ENCODE data around the gene KMT2D. TPM values are rescaled to one million over a fixed set of nuclear protein-coding genes. Genes with fewer than 3 reads are reported as not detected.

The KMT2D gene
- total RNA-seq, 2 experiments from 2014 or later: 41.8 to 129 TPM

- Histone ChIP-seq H3K9me3 (ENCODE audit: low read length) (no peaks in the 10 kb centered on the region), H3K4me1 (ENCODE audit: insufficient read depth, low read length, poor library complexity, severe bottlenecking) (no peaks in the 10 kb centered on the region), H4K20me1 (ENCODE audit: insufficient read depth, low read length) (no peaks in the 10 kb centered on the region), H2AFZ (ENCODE audit: low read length) (no peak overlapping the region), H3K27ac (ENCODE audit: low read depth, low read length, poor library complexity, severe bottlenecking) (no peak overlapping the region), H3K4me3 (ENCODE audit: low read depth, low read length, poor library complexity, severe bottlenecking) (no peak overlapping the region), H3K4me2 (ENCODE audit: low read length) (no peak overlapping the region), H3K36me3 (ENCODE audit: insufficient read depth, low read length) (peaks cover 97% of the 10 kb centered on the region), H3K9me2 (ENCODE audit: insufficient read depth, low read length) (no peaks in the 10 kb centered on the region), H3K79me2 (ENCODE audit: insufficient read depth, low read depth, low read length) (no peaks in the 10 kb centered on the region)
- no peak for DNase-seq (ENCODE audit: low spot score)
- intact Hi-C loops (cut with micrococcal nuclease; ENCODE audit: unreplicated experiment): no loop called here
- no TSS peak for BruUV-seq (replicated peaks)
- TF ChIP-seq EZH2phosphoT487 (IDR thresholded peaks at IDR 0.05; ENCODE audit: borderline replicate concordance, low read depth, low read length): no peak
- ChIA-PET POLR2A (interaction anchor here (0.6 kb wide), 1 partner anchor 19 kb away, joined by 7 read pairs; no protein-coding TSS in a partner anchor), CTCF (ENCODE audit: unreplicated experiment) (no interaction called here)
Observed at GRCh38 chr12:49039421-49040363, 20.9 kb downstream of the KMT2D start.

- Histone ChIP-seq H3K4me1 (ENCODE audit: insufficient read depth, low read length, poor library complexity, severe bottlenecking) (no peaks in the 10 kb centered on the region), H4K20me1 (ENCODE audit: insufficient read depth, low read length) (no peaks in the 10 kb centered on the region), H3K79me2 (ENCODE audit: insufficient read depth, low read depth, low read length) (no peaks in the 10 kb centered on the region), H2AFZ (ENCODE audit: low read length) (no peak overlapping the region), H3K4me2 (ENCODE audit: low read length) (no peak overlapping the region), H3K36me3 (ENCODE audit: insufficient read depth, low read length) (peaks cover 97% of the 10 kb centered on the region), H3K4me3 (ENCODE audit: low read depth, low read length, poor library complexity, severe bottlenecking) (no peak overlapping the region), H3K9me3 (ENCODE audit: low read length) (no peaks in the 10 kb centered on the region), H3K9me2 (ENCODE audit: insufficient read depth, low read length) (no peaks in the 10 kb centered on the region), H3K27ac (ENCODE audit: low read depth, low read length, poor library complexity, severe bottlenecking) (no peak overlapping the region)
- no TSS peak for BruUV-seq (replicated peaks)
- no peak for DNase-seq (ENCODE audit: low spot score)
- intact Hi-C loops (cut with micrococcal nuclease; ENCODE audit: unreplicated experiment): no loop called here
- ChIA-PET POLR2A (no interaction called here), CTCF (ENCODE audit: unreplicated experiment) (no interaction called here)
- no peak for TF ChIP-seq CTCF (conservative IDR thresholded peaks at IDR 0.05; ENCODE audit: low read length)
- no peak for TF ChIP-seq EZH2phosphoT487 (IDR thresholded peaks at IDR 0.05; ENCODE audit: borderline replicate concordance, low read depth, low read length)
Observed at GRCh38 chr12:49038291-49038955, 22.2 kb downstream of the KMT2D start.

GRCh38 chr12:49037947-49038237 is 22.7 kb downstream of the KMT2D start:
- TF ChIP-seq CTCF (conservative IDR thresholded peaks at IDR 0.05; ENCODE audit: low read length) (no peak), EZH2phosphoT487 (IDR thresholded peaks at IDR 0.05; ENCODE audit: borderline replicate concordance, low read depth, low read length) (no peak)
- no peaks in the 10 kb centered on the region for H4K20me1 ChIP-seq (ENCODE audit: insufficient read depth, low read length)
- no peaks in the 10 kb centered on the region for H3K9me3 ChIP-seq (ENCODE audit: low read length)
- TSS peak; percentile 40 for BruUV-seq (replicated peaks)
- no peak for DNase-seq (ENCODE audit: low spot score)
- peaks cover 97% of the 10 kb centered on the region for H3K36me3 ChIP-seq (ENCODE audit: insufficient read depth, low read length)
- H3K4me2 ChIP-seq (ENCODE audit: low read length): no peak overlapping the region
- no peak overlapping the region for H3K27ac ChIP-seq (ENCODE audit: low read depth, low read length, poor library complexity, severe bottlenecking)
- intact Hi-C loops (cut with micrococcal nuclease; ENCODE audit: unreplicated experiment): no loop called here
- no peak overlapping the region for H3K4me3 ChIP-seq (ENCODE audit: low read depth, low read length, poor library complexity, severe bottlenecking)
- H3K9me2 ChIP-seq (ENCODE audit: insufficient read depth, low read length): no peaks in the 10 kb centered on the region
- CTCF ChIA-PET (ENCODE audit: unreplicated experiment): no interaction called here
- POLR2A ChIA-PET: interaction anchor here (0.9 kb wide), 1 partner anchor 36 kb away, joined by 4 read pairs; no protein-coding TSS in a partner anchor
- H3K79me2 ChIP-seq (ENCODE audit: insufficient read depth, low read depth, low read length): no peaks in the 10 kb centered on the region
- no peak overlapping the region for H2AFZ ChIP-seq (ENCODE audit: low read length)
- no peaks in the 10 kb centered on the region for H3K4me1 ChIP-seq (ENCODE audit: insufficient read depth, low read length, poor library complexity, severe bottlenecking)
